ENCODE results near the gene SP1.
"Not testable (repeated sequence)": the region's sequence is repeated elsewhere in the genome, so short reads cannot be mapped to it uniquely, and the experiment has no call there.

DNA sequence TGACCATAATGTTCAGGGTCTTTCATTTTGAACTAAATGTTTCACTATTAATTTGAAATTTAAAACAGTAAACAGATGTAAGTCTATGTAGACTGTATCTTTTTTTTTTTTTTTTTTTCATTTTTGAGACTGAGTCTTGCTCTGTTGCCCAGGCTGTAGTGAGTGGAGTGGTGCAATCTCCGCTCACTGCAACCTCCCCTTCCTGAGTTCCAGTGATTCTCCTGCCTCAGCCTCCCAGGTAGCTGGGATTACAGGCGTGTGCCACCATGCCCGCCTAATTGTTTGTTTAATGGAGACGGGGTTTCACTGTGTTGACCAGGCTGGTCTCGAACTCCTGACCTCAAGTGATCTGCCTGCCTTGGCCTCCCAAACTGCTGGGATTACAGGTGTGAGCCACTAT is 6.4 kb downstream of the SP1 start:
- not testable (repeated sequence) for TF ChIP-seq ZNF274 (IDR thresholded peaks at IDR 0.05; ENCODE audit: low read depth, low read length); SUZ12 (IDR thresholded peaks at IDR 0.05; ENCODE audit: extremely low read depth, insufficient read depth, insufficient read length)

Data from NT2/D1 (cell line).